Measurements from ENCODE around the gene GPR39.

Gene GPR39

DNA sequence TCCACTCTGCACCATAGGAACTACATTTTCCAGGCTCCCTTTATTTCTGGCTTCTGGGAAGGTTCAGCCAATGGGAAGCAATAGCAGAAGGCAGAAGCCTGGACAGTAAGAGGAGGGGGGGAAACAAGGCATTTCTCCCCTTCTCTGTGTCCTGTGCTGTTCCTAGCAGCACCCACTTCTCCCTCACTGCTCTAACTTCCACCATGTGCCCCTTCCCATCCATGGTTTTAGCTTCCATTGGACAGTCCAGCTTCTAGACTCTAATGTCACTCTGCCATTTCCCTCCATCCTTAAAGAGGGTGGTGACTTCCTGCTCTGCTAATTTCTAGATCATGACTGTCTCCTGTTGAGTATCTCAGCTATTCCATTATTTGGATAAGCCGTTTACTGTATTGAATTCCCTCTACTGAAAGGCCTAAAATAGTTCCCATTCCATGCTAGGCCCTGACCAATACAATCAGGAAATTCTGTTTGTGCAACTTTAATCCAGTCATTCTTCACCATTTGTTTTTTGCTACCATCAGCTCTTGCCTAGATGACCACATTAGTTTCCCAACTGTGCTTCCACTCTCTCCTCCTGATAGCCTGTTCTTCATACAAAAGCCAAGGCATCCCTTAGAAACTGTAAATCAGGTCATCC is 274.2 kb downstream of the GPR39 start:
- DNase-seq: no peak

DNA sequence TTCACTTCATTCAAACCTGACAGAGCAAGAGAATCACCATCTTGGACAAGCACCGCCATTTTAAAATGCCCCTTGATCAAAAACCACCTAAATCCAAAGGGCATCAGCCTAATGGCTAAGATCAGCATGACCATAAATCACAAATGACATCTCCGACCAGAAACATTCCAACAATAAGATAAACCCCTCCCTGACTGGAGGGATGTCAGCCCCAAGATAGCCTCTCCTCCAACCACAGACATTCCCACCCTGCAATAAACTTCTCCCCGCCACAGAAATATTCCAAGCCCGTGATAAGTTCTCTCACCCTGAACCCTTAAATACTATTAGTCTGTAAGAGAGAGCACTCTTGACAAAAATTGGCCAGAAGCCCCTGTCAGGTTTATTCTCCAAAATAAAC is 275.0 kb downstream of the GPR39 start:
- DNase-seq: no peak

DNA sequence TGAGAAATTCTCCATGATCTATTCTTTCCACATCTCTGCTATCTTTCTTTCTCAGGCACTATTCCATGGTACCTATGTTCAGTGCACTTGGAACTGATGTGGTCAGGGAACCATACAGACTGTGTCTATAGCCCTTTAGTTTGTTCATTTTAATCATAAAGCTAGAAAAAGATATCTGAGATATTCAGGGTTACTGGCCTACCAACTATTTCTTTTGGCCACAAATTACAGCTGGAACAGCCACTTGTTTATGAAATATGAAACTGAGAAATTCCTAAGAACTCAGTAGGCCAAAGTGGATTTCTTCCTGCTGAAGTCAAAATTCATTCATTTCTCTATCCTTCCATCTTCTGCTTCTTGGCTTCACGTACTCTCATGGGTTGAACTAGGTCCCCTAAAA is 276.2 kb downstream of the GPR39 start:
- no peak for DNase-seq

Measured in NCI-H345 (cell line).